Naive B cell (primary cell): Measurements from ENCODE around the gene PTPRE. TPM values are rescaled to one million over a fixed set of nuclear protein-coding genes. Genes with fewer than 3 reads are reported as not detected.
A peak's percentile ranks its signal among the peaks of the same experiment; 100 is the strongest.

Source experiments
- ATAC-seq, 2 donors: fragments of 150-1000 bp; cut with Tn5 transposase; 2 replicates each; pipeline ENCODE4 v1.10.0; 2021; ENCODE audit warnings: low read depth in 2 of 2, mild to moderate bottlenecking in 2 of 2, moderate library complexity in 2 of 2
- DNase-seq: peaks from one replicate; pipeline ENCODE4 v3.0.0; 2022
- H3K27ac Mint-ChIP-seq, 6 donors: one replicate each; pipeline ENCODE4 v1.8.0; 2020 to 2022; ENCODE audit warnings: mild to moderate bottlenecking in 6 of 6, mixed read lengths in 6 of 6, moderate library complexity in 5 of 6, inconsistent platforms in 2 of 6
- H3K27me3 Mint-ChIP-seq, 3 donors: one replicate each; pipeline ENCODE4 v1.8.0; 2021 to 2022; ENCODE audit warnings: mixed read lengths in 3 of 3, mild to moderate bottlenecking in 1 of 3
- H3K36me3 Mint-ChIP-seq, 2 donors: one replicate each; pipeline ENCODE4 v1.8.0; 2020 to 2022; ENCODE audit warnings: mixed read lengths in 2 of 2, inconsistent platforms in 1 of 2, mild to moderate bottlenecking in 1 of 2
- H3K4me1 Mint-ChIP-seq, 3 donors: one replicate each; pipeline ENCODE4 v1.8.0; 2020 to 2022; ENCODE audit warnings: mixed read lengths in 3 of 3, inconsistent platforms in 1 of 3, mild to moderate bottlenecking in 1 of 3, moderate library complexity in 1 of 3
- H3K4me3 Mint-ChIP-seq, 8 donors: one replicate each; pipeline ENCODE4 v1.8.0; 2020 to 2022; ENCODE audit warnings: mild to moderate bottlenecking in 8 of 8, mixed read lengths in 8 of 8, moderate library complexity in 8 of 8, inconsistent platforms in 2 of 8
- H3K9me3 Mint-ChIP-seq, 7 donors: one replicate each; pipeline ENCODE4 v1.8.0; 2020 to 2022; ENCODE audit warnings: mixed read lengths in 7 of 7, mild to moderate bottlenecking in 5 of 7, inconsistent platforms in 2 of 7, moderate library complexity in 1 of 7
- polyA plus RNA-seq, 6 donors: library from polyadenylated mRNA; unstranded; fragments of 300-500 nt; fragmentation: Illumina TruSeq; gene quantifications; one replicate each; pipeline ENCODE4 v1.2.3, GENCODE V29; 2021; ENCODE audit warnings: low read depth in 6 of 6

The PTPRE gene
- polyA plus RNA-seq, 6 donors from 2014 or later: 6.0 to 15.9 (median 9.9) TPM

- no peak overlapping the region for H3K4me3 Mint-ChIP-seq
These were observed 38.4 kb downstream of the PTPRE start for GRCh38 chr10:127945341-127945758.

GRCh38 chr10:127945948-127946711 is 39.2 kb downstream of the PTPRE start:
- ATAC-seq: no peak
- H3K4me3 Mint-ChIP-seq: peak overlapping the region in 2 of 8 donors; percentile 4 to 31
- peak overlapping the region in 4 of 6 donors; percentile 29 to 67 (median 30) for H3K27ac Mint-ChIP-seq
- no peak for DNase-seq
- peaks cover 14 to 17% (median 17%) of the 10 kb centered on the region in 3 donors for H3K4me1 Mint-ChIP-seq
- H3K9me3 Mint-ChIP-seq: peaks cover 0 to 7% (median 0%) of the 10 kb centered on the region in 7 donors
- peaks cover 6 to 32% (median 14%) of the 10 kb centered on the region in 3 donors for H3K27me3 Mint-ChIP-seq
- no peaks in the 10 kb centered on the region for H3K36me3 Mint-ChIP-seq

More at GRCh38 chr10:127945341-127945758, 38.4 kb downstream of the PTPRE start:
- H3K9me3 Mint-ChIP-seq: peaks cover 0 to 7% (median 0%) of the 10 kb centered on the region in 7 donors
- H3K27me3 Mint-ChIP-seq: peaks cover 6 to 34% (median 11%) of the 10 kb centered on the region in 3 donors
- no peaks in the 10 kb centered on the region for H3K36me3 Mint-ChIP-seq
- ATAC-seq: peak; percentile 56 to 57
- peak; percentile 21 for DNase-seq
- H3K27ac Mint-ChIP-seq: peak overlapping the region in 3 of 6 donors; percentile 8 to 67 (median 29)
- peaks cover 14 to 17% (median 17%) of the 10 kb centered on the region in 3 donors for H3K4me1 Mint-ChIP-seq

- ATAC-seq (no peak), DNase-seq (no peak)
- Mint-ChIP-seq H3K36me3 (no peaks in the 10 kb centered on the region), H3K4me3 (no peak overlapping the region), H3K4me1 (peaks cover 14 to 17% (median 17%) of the 10 kb centered on the region in 3 donors), H3K9me3 (peaks cover 0 to 7% (median 0%) of the 10 kb centered on the region in 7 donors), H3K27me3 (peaks cover 6 to 28% (median 13%) of the 10 kb centered on the region in 3 donors), H3K27ac (peak overlapping the region in 1 of 6 donors; percentile 59)
These were observed 40.3 kb downstream of the PTPRE start for GRCh38 chr10:127947211-127947610.

GRCh38 chr10:127948791-127949190 is 41.9 kb downstream of the PTPRE start:
- peaks cover 0 to 7% (median 0%) of the 10 kb centered on the region in 7 donors for H3K9me3 Mint-ChIP-seq
- peaks cover 6 to 16% (median 8%) of the 10 kb centered on the region in 3 donors for H3K27me3 Mint-ChIP-seq

GRCh38 chr10:127949831-127950230 is 42.9 kb downstream of the PTPRE start:
- Mint-ChIP-seq H3K27me3 (peaks cover 6 to 11% (median 8%) of the 10 kb centered on the region in 3 donors), H3K9me3 (no peaks in the 10 kb centered on the region), H3K4me1 (peaks cover 12 to 14% (median 14%) of the 10 kb centered on the region in 3 donors), H3K27ac (peak overlapping the region in 1 of 6 donors; percentile 70), H3K4me3 (no peak overlapping the region), H3K36me3 (no peaks in the 10 kb centered on the region)
- ATAC-seq (no peak), DNase-seq (no peak)

More at GRCh38 chr10:127948791-127949190, 41.9 kb downstream of the PTPRE start:
- Mint-ChIP-seq H3K27ac (no peak overlapping the region), H3K4me3 (no peak overlapping the region), H3K4me1 (peaks cover 14 to 17% (median 17%) of the 10 kb centered on the region in 3 donors), H3K36me3 (no peaks in the 10 kb centered on the region)
- ATAC-seq: no peak
- no peak for DNase-seq

- DNase-seq: no peak
- H3K36me3 Mint-ChIP-seq: no peaks in the 10 kb centered on the region
- H3K27me3 Mint-ChIP-seq: peaks cover 6 to 21% (median 12%) of the 10 kb centered on the region in 3 donors
- peaks cover 0 to 8% (median 0%) of the 10 kb centered on the region in 7 donors for H3K9me3 Mint-ChIP-seq
- no peak overlapping the region for H3K27ac Mint-ChIP-seq
- no peak for ATAC-seq
- no peak overlapping the region for H3K4me3 Mint-ChIP-seq
- H3K4me1 Mint-ChIP-seq: no peaks in the 10 kb centered on the region
These were observed 45.1 kb downstream of the PTPRE start for GRCh38 chr10:127951861-127952574.

GRCh38 chr10:127952575-127952869 is 45.6 kb downstream of the PTPRE start:
- Mint-ChIP-seq H3K9me3 (peaks cover 0 to 8% (median 0%) of the 10 kb centered on the region in 7 donors), H3K27me3 (peaks cover 6 to 21% (median 12%) of the 10 kb centered on the region in 3 donors), H3K4me3 (no peak overlapping the region), H3K27ac (peak overlapping the region in 1 of 6 donors; percentile 39), H3K4me1 (no peaks in the 10 kb centered on the region), H3K36me3 (no peaks in the 10 kb centered on the region)
- no peak for ATAC-seq
- DNase-seq: no peak

- H3K4me1 Mint-ChIP-seq: no peaks in the 10 kb centered on the region
- no peaks in the 10 kb centered on the region for H3K36me3 Mint-ChIP-seq
- peak overlapping the region in 1 of 6 donors; percentile 39 for H3K27ac Mint-ChIP-seq
- peaks cover 0 to 8% (median 0%) of the 10 kb centered on the region in 7 donors for H3K9me3 Mint-ChIP-seq
- H3K27me3 Mint-ChIP-seq: peaks cover 6 to 21% (median 12%) of the 10 kb centered on the region in 3 donors
- DNase-seq (no peak), ATAC-seq (no peak)
- H3K4me3 Mint-ChIP-seq: no peak overlapping the region
These were observed 46.0 kb downstream of the PTPRE start for GRCh38 chr10:127952918-127953317.

- Mint-ChIP-seq H3K27ac (no peak overlapping the region), H3K4me3 (no peak overlapping the region), H3K9me3 (peaks cover 0 to 8% (median 0%) of the 10 kb centered on the region in 7 donors), H3K36me3 (no peaks in the 10 kb centered on the region), H3K27me3 (peaks cover 6 to 21% (median 12%) of the 10 kb centered on the region in 3 donors), H3K4me1 (no peaks in the 10 kb centered on the region)
- ATAC-seq (no peak), DNase-seq (no peak)
These were observed 47.0 kb downstream of the PTPRE start for GRCh38 chr10:127953876-127954275.

GRCh38 chr10:127959428-127959827 is 52.5 kb downstream of the PTPRE start:
- DNase-seq (no peak), ATAC-seq (no peak)
- H3K27me3 Mint-ChIP-seq: peaks cover 4 to 46% (median 5%) of the 10 kb centered on the region in 3 donors
- H3K4me1 Mint-ChIP-seq: no peaks in the 10 kb centered on the region
- no peak overlapping the region for H3K4me3 Mint-ChIP-seq
- no peaks in the 10 kb centered on the region for H3K36me3 Mint-ChIP-seq
- peaks cover 0 to 8% (median 0%) of the 10 kb centered on the region in 7 donors for H3K9me3 Mint-ChIP-seq
- no peak overlapping the region for H3K27ac Mint-ChIP-seq

GRCh38 chr10:127961071-127961470 is 54.2 kb downstream of the PTPRE start:
- Mint-ChIP-seq H3K4me1 (no peaks in the 10 kb centered on the region), H3K27me3 (peaks cover 0 to 32% (median 5%) of the 10 kb centered on the region in 3 donors), H3K36me3 (no peaks in the 10 kb centered on the region), H3K9me3 (peaks cover 0 to 5% (median 0%) of the 10 kb centered on the region in 7 donors), H3K27ac (no peak overlapping the region), H3K4me3 (no peak overlapping the region)
- no peak for DNase-seq
- no peak for ATAC-seq

- Mint-ChIP-seq H3K27ac (no peak overlapping the region), H3K36me3 (no peaks in the 10 kb centered on the region), H3K9me3 (no peaks in the 10 kb centered on the region), H3K4me3 (no peak overlapping the region), H3K4me1 (no peaks in the 10 kb centered on the region), H3K27me3 (peaks cover 0 to 32% (median 5%) of the 10 kb centered on the region in 3 donors)
- ATAC-seq: no peak
- no peak for DNase-seq
These were observed 55.3 kb downstream of the PTPRE start for GRCh38 chr10:127962205-127962604.

GRCh38 chr10:127963136-127963535 is 56.2 kb downstream of the PTPRE start:
- Mint-ChIP-seq H3K27ac (peak overlapping the region in 3 of 6 donors; percentile 17 to 86 (median 74)), H3K4me3 (no peak overlapping the region), H3K9me3 (no peaks in the 10 kb centered on the region), H3K36me3 (no peaks in the 10 kb centered on the region), H3K27me3 (peaks cover 5 to 32% (median 5%) of the 10 kb centered on the region in 3 donors), H3K4me1 (no peaks in the 10 kb centered on the region)
- no peak for DNase-seq
- no peak for ATAC-seq
